ENCODE data around the gene OR4D1. TPM values are rescaled to one million over a fixed set of nuclear protein-coding genes. Genes with fewer than 3 reads are reported as not detected.

Gene OR4D1
- total and polyA plus RNA-seq, 2 of the 13 experiments (the other 11 are each of a cell fraction or from before 2014, with no cell fraction given), result not detected

DNA sequence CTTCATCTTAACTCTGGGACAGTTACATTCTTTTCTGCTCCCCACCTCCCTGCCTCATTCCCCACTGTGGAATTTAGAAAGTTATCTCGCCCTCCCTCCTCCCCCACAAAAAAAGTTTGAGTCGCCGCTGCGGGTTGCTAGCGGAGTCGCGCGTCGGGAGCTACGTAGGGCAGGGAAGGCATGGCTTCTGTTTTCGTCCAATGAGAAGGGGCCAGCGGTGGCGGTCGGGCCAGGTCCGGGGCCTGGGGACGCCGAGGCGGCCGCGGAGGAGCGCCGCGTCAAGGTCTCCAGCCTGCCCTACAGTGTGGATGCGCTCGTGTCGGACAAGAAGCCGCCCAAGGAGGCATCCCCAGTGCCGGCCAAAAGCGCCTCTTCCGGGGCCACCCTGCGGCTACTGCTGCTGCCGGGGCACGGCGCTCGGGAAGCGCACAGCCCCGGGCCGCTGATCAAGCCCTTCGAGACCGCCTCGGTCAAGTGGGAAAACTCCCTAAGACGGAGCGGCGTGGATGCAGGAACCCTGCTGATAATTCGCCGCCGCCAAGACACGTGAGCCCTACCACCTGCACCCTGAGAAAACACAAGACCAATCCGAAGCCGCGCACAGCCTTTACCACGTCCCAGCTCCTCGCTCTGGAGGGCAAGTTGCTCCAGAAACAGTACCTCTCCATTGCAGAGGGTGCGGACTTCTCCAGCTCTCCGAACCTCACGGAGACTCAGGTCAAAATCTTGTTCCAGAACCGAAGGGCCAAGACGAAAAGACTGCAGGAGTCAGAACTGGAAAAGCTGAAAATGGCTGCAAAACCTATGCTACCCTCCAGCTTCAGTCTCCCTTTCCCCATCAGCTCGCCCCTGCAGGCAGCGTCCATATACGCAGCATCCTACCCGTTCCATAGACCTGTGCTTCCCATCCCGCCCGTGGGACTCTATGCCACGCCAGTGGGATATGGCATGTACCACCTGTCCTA is 8.9 kb downstream of the OR4D1 start:
- POLR2A ChIA-PET, result interaction anchor here (1.2 kb wide), 1 partner anchor 45 kb away, joined by 3 read pairs; no protein-coding TSS in a partner anchor
- TF ChIP-seq PATZ1 (CRISPR knock-in tag; IDR thresholded peaks at IDR 0.05) (no peak), NFYB (CRISPR knock-in tag; IDR thresholded peaks at IDR 0.05) (no peak), ZNF776 (CRISPR knock-in tag; IDR thresholded peaks at IDR 0.05) (0 out of 2 replicates have a peak, but pooled peaks have one; percentile 44), XBP1 (CRISPR knock-in tag; IDR thresholded peaks at IDR 0.05) (no peak), EZH2 (conservative IDR thresholded peaks at IDR 0.05; ENCODE audit: low read depth, low read length) (peak; percentile 82; the same call in 1 of the 2 replicates), ZNF205 (CRISPR knock-in tag; IDR thresholded peaks at IDR 0.05) (no peak), ZNF800 (CRISPR knock-in tag; IDR thresholded peaks at IDR 0.05) (peak; percentile 91), ZNF232 (CRISPR knock-in tag; IDR thresholded peaks at IDR 0.05; ENCODE audit: borderline replicate concordance) (no peak), NCOA1 (CRISPR knock-in tag; IDR thresholded peaks at IDR 0.05) (no peak), ZFY (CRISPR knock-in tag; IDR thresholded peaks at IDR 0.05) (0 out of 2 replicates have a peak, but pooled peaks have one; percentile 19)
- TF ChIP-seq, protein P1, sequence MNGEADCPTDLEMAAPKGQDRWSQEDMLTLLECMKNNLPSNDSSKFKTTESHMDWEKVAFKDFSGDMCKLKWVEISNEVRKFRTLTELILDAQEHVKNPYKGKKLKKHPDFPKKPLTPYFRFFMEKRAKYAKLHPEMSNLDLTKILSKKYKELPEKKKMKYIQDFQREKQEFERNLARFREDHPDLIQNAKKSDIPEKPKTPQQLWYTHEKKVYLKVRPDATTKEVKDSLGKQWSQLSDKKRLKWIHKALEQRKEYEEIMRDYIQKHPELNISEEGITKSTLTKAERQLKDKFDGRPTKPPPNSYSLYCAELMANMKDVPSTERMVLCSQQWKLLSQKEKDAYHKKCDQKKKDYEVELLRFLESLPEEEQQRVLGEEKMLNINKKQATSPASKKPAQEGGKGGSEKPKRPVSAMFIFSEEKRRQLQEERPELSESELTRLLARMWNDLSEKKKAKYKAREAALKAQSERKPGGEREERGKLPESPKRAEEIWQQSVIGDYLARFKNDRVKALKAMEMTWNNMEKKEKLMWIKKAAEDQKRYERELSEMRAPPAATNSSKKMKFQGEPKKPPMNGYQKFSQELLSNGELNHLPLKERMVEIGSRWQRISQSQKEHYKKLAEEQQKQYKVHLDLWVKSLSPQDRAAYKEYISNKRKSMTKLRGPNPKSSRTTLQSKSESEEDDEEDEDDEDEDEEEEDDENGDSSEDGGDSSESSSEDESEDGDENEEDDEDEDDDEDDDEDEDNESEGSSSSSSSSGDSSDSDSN (CRISPR knock-in tag; IDR thresholded peaks at IDR 0.05), result peak; percentile 54; the same call in 1 of the 2 replicates
- TF ChIP-seq, protein P2, sequence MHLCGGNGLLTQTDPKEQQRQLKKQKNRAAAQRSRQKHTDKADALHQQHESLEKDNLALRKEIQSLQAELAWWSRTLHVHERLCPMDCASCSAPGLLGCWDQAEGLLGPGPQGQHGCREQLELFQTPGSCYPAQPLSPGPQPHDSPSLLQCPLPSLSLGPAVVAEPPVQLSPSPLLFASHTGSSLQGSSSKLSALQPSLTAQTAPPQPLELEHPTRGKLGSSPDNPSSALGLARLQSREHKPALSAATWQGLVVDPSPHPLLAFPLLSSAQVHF (CRISPR knock-in tag; IDR thresholded peaks at IDR 0.05), result no peak

More for the DNA sequence above, 8.9 kb downstream of the OR4D1 start:
- peak overlapping the region; percentile 35 to 53 (median 43); a peak in 5 of 6 replicates for H3K4me3 ChIP-seq (replicated peaks in 1 of 3; ENCODE audit: insufficient read depth in 1 of 3, low read depth in 2 of 3, low read length in 3 of 3)
- WGBS (ENCODE audit: low lambda C conversion rate), result 13% methylated on average over 53 of the region's 65 CpGs
- no peak overlapping the region for H3K27ac ChIP-seq (ENCODE audit: extremely low read length, insufficient read depth, low read length)
- no peaks in the 10 kb centered on the region for H3K9me3 ChIP-seq (ENCODE audit: low read length)
- in situ Hi-C loops (cut with HindIII; ENCODE audit: extremely low pct_ligation_motif_present, low pct_unique_long_range_greater_than_20kb), result no loop called here
- CTCF ChIA-PET (ENCODE audit: low intra/inter-chr PET ratio, low total read pairs), result no interaction called here
- H3K79me2 ChIP-seq (ENCODE audit: insufficient read depth, low read length), result no peaks in the 10 kb centered on the region
- peak; percentile 89 for ATAC-seq
- H4K20me1 ChIP-seq (ENCODE audit: insufficient read depth, low read length), result no peaks in the 10 kb centered on the region
- FAIRE-seq, result no peak
- H3K27me3 ChIP-seq (ENCODE audit: control insufficient read depth in 1 of 2, insufficient read depth in 2 of 2, low read length in 2 of 2), result peaks cover 10 to 60% of the 10 kb centered on the region in 2 experiments
- BruUV-seq (replicated peaks), result no TSS peak
- H3K36me3 ChIP-seq (replicated peaks in 1 of 2; ENCODE audit: control insufficient read depth in 1 of 2, insufficient read depth in 2 of 2, low read length in 2 of 2), result no peaks in the 10 kb centered on the region
- no peak overlapping the region for H3K9ac ChIP-seq (ENCODE audit: insufficient read depth, low read depth, low read length)
- DNase-seq (ENCODE audit: low spot score), result no peak
- intact Hi-C loops (cut with micrococcal nuclease; ENCODE audit: unreplicated experiment), result no loop called here
- no peak overlapping the region for H2AFZ ChIP-seq (ENCODE audit: low read length)
- H3K4me1 ChIP-seq (ENCODE audit: insufficient read depth, low read length), result peaks cover 11% of the 10 kb centered on the region; the same call in 1 of the 2 replicates
- peak overlapping the region; percentile 69 for H3K4me2 ChIP-seq (ENCODE audit: low read depth, low read length)

All from HepG2 (cell line).